Stomach (tissue), 4 donors: ENCODE measurements around the gene SERTAD3.

ENCODE experiments used
- EP300 ChIP-seq: sonication (generic); formaldehyde crosslinking; IDR thresholded peaks from one replicate; pipeline ENCODE4 v1.6.1; 2017; ENCODE audit warnings: antibody characterized with exemption
- POLR2AphosphoS5 ChIP-seq, 3 donors: sonication (generic); formaldehyde crosslinking; IDR thresholded peaks; one replicate each; pipeline ENCODE4 v1.6.1; 2016; ENCODE audit warnings: antibody characterized with exemption in 3 of 3

DNA sequence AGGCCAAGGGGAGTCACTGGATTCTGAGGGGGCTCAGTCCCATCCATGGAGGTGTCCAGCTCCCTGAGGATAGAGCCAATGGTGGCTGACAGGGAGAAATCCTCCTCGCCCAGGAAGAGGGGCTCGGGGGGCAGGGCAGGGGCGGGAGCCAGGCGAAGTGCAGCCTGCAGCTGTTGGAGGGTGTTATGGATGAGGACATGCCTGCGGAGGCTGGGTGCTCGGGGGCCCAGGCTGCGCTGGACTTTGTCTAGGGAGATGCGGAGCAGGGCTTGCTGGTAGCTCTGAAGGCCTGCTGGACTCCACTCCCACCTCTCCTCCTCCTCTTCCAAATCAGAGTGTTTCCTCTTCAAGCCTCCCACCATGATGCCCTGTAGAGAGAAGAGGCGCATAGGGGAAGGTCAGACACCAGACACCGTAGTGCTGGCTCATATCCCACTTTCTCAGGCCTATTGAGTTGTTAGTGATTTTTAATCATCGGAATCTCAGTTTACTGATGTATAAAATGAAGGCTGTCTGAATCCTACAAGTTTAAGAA, 2.3 kb downstream of the SERTAD3 start:
- TF ChIP-seq EP300 = no peak
- no peak for TF ChIP-seq POLR2AphosphoS5 (IDR thresholded peaks at IDR 0.05)
